ENCODE data around the gene FAM83F. TPM values are rescaled to one million over a fixed set of nuclear protein-coding genes. Genes with fewer than 3 reads are reported as not detected.

The FAM83F gene
- total RNA-seq, 4 donors from 2014 or later = 32.4 to 52.9 (median 41.2) TPM

- intact Hi-C loops (cut with DNase I; ENCODE audit: low total_unique reads) = loop anchor here (10.0 kb wide), 2 partner anchors 317 to 493 kb away; partner anchors contain the start of genes ADSL and RPS19BP1
- no peak for DNase-seq (ENCODE audit: low spot score in 2 of 2)
- 82 to 85% methylated on average over 21 of the region's 21 CpGs for WGBS, 2 donors
Measured at GRCh38 chr22:40027191-40028097, 32.7 kb downstream of the FAM83F start.

GRCh38 chr22:40028098-40028425 is 33.3 kb downstream of the FAM83F start:
- WGBS, 2 donors = 76 to 88% methylated on average over 6 of the region's 6 CpGs
- no peak for TF ChIP-seq CTCF (IDR thresholded peaks at IDR 0.05)
- no peak for TF ChIP-seq POLR2A (IDR thresholded peaks at IDR 0.05)
- intact Hi-C loops (cut with DNase I; ENCODE audit: low total_unique reads) = loop anchor here (10.0 kb wide), 2 partner anchors 317 to 493 kb away; partner anchors contain the start of genes ADSL and RPS19BP1

More at GRCh38 chr22:40027191-40028097, 32.7 kb downstream of the FAM83F start:
- TF ChIP-seq CTCF (IDR thresholded peaks at IDR 0.05) (no peak), POLR2A (IDR thresholded peaks at IDR 0.05) (no peak)
- no peak overlapping the region for H3K4me3 ChIP-seq (ENCODE audit: low read depth, poor library complexity, severe bottlenecking)

GRCh38 chr22:40029189-40029890 is 34.6 kb downstream of the FAM83F start:
- intact Hi-C loops (cut with DNase I; ENCODE audit: low total_unique reads) = loop anchor here (10.0 kb wide), 2 partner anchors 315 to 495 kb away; partner anchors contain the start of genes ADSL and RPS19BP1
- H3K4me3 ChIP-seq (ENCODE audit: low read depth, poor library complexity, severe bottlenecking) = no peak overlapping the region
- WGBS, 2 donors = 76 to 80% methylated on average over 17 to 19 of the region's 19 CpGs
- peak in 1 of 2 donors; percentile 76 for DNase-seq (ENCODE audit: low spot score in 2 of 2)
- TF ChIP-seq POLR2A (IDR thresholded peaks at IDR 0.05) (no peak), CTCF (IDR thresholded peaks at IDR 0.05) (no peak)

More at GRCh38 chr22:40028098-40028425, 33.3 kb downstream of the FAM83F start:
- no peak overlapping the region for H3K4me3 ChIP-seq (ENCODE audit: low read depth, poor library complexity, severe bottlenecking)
- DNase-seq (ENCODE audit: low spot score in 2 of 2) = no peak

- DNase-seq (ENCODE audit: low spot score in 2 of 2) = peak in 1 of 2 donors; percentile 77
- no peak overlapping the region for H3K4me3 ChIP-seq (ENCODE audit: low read depth, poor library complexity, severe bottlenecking)
- TF ChIP-seq POLR2A (IDR thresholded peaks at IDR 0.05) (no peak), CTCF (IDR thresholded peaks at IDR 0.05) (no peak)
- 92 to 94% methylated on average over 9 to 13 of the region's 13 CpGs for WGBS, 2 donors
- intact Hi-C loops (cut with DNase I; ENCODE audit: low total_unique reads) = no loop called here
Measured at GRCh38 chr22:40030026-40030757, 35.4 kb downstream of the FAM83F start.

GRCh38 chr22:40030758-40031095 is 36.0 kb downstream of the FAM83F start:
- peak in 1 of 2 donors; percentile 71 for DNase-seq (ENCODE audit: low spot score in 2 of 2)
- WGBS, 2 donors = 87 to 89% methylated on average over 4 of the region's 4 CpGs
- TF ChIP-seq POLR2A (IDR thresholded peaks at IDR 0.05) = no peak
- no peak for TF ChIP-seq CTCF (IDR thresholded peaks at IDR 0.05)
- H3K4me3 ChIP-seq (ENCODE audit: low read depth, poor library complexity, severe bottlenecking) = no peak overlapping the region
- intact Hi-C loops (cut with DNase I; ENCODE audit: low total_unique reads) = no loop called here
